Measurements from ENCODE around the gene ZFAND4. TPM values are rescaled to one million over a fixed set of nuclear protein-coding genes. Genes with fewer than 3 reads are reported as not detected.
"Not testable (repeated sequence)": the region's sequence is repeated elsewhere in the genome, so short reads cannot be mapped to it uniquely, and the experiment has no call there.

ZFAND4 gene
- total RNA-seq, 1 donor from 2014 or later: 11.1 TPM

DNA sequence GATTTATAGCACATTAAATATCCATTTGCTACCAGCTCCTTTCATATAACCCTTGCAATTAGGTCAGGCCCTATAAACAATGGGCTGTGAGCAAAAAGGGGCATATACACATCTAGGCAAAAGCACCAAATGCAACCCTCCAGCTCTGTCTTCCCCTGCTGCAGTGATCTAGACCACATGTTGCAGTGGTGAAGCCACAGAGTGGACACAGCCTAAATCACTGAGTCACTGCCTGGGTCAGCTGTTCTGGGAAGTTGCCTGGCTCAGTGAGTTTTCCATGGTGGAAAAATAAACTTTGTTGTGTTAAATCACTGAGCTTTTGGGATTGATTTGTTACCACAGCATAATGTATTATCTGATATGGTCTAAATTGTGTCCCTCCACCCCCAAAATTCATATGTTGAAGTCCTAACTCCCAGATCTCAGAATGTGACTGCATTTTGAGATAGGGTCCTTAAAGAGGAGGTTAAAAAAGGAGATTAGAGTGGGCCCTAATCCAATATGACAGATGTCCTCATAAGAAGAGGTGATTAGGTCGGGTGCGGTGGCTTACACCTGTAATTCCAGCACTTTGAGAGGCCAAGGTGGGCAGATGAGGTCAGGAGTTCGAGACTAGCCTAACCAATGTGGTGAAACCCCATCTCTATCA, 70.4 kb downstream of the ZFAND4 start:
- no peak for DNase-seq
- intact Hi-C loops (cut with micrococcal nuclease): no loop called here
- H3K4me1 ChIP-seq: peaks cover 6% of the 10 kb centered on the region
- no peak overlapping the region for H3K27ac ChIP-seq (replicated peaks)
- H3K36me3 ChIP-seq: no peaks in the 10 kb centered on the region
- H3K9me3 ChIP-seq (replicated peaks): no peaks in the 10 kb centered on the region
- TF ChIP-seq, protein P1, sequence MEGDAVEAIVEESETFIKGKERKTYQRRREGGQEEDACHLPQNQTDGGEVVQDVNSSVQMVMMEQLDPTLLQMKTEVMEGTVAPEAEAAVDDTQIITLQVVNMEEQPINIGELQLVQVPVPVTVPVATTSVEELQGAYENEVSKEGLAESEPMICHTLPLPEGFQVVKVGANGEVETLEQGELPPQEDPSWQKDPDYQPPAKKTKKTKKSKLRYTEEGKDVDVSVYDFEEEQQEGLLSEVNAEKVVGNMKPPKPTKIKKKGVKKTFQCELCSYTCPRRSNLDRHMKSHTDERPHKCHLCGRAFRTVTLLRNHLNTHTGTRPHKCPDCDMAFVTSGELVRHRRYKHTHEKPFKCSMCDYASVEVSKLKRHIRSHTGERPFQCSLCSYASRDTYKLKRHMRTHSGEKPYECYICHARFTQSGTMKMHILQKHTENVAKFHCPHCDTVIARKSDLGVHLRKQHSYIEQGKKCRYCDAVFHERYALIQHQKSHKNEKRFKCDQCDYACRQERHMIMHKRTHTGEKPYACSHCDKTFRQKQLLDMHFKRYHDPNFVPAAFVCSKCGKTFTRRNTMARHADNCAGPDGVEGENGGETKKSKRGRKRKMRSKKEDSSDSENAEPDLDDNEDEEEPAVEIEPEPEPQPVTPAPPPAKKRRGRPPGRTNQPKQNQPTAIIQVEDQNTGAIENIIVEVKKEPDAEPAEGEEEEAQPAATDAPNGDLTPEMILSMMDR (IDR thresholded peaks at IDR 0.05; ENCODE audit: borderline replicate concordance): no peak
- no peak overlapping the region for H3K4me3 ChIP-seq
- peaks cover 10% of the 10 kb centered on the region for H3K27me3 ChIP-seq (ENCODE audit: low read depth)

DNA sequence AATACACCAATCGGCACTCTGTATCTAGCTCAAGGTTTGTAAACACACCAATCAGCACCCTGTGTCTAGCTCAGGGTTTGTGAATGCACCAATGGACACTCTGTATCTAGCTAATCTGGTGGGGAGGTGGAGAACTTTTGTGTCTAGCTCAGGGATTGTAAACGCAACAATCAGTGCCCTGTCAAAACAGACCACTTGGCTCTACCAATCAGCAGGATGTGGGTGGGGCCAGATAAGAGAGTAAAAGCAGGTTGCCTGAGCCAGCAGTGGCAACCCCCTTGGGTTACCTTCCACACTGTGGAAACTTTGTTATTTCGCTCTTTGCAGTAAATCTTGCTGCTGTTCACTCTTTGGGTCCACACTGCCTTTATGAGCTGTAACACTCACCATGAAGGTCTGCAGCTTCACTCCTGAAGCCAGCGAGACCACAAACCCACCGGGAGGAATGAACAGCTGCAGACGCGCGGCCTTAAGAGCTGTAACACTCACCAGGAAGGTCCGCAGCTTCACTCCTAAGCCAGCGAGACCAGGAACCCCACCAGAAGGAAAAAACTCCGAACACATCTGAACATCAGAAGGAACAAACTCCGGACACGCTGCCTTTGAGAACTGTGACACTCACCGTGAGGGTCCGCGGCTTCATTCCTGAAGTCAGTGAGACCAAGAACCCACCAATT, 71.2 kb downstream of the ZFAND4 start:
- H3K27me3 ChIP-seq (ENCODE audit: low read depth); H3K27ac ChIP-seq (replicated peaks); H3K36me3 ChIP-seq; H3K4me1 ChIP-seq; intact Hi-C loops (cut with micrococcal nuclease); H3K9me3 ChIP-seq (replicated peaks); DNase-seq: not testable (repeated sequence)
- peak overlapping the region; percentile 61 for H3K4me3 ChIP-seq

DNA sequence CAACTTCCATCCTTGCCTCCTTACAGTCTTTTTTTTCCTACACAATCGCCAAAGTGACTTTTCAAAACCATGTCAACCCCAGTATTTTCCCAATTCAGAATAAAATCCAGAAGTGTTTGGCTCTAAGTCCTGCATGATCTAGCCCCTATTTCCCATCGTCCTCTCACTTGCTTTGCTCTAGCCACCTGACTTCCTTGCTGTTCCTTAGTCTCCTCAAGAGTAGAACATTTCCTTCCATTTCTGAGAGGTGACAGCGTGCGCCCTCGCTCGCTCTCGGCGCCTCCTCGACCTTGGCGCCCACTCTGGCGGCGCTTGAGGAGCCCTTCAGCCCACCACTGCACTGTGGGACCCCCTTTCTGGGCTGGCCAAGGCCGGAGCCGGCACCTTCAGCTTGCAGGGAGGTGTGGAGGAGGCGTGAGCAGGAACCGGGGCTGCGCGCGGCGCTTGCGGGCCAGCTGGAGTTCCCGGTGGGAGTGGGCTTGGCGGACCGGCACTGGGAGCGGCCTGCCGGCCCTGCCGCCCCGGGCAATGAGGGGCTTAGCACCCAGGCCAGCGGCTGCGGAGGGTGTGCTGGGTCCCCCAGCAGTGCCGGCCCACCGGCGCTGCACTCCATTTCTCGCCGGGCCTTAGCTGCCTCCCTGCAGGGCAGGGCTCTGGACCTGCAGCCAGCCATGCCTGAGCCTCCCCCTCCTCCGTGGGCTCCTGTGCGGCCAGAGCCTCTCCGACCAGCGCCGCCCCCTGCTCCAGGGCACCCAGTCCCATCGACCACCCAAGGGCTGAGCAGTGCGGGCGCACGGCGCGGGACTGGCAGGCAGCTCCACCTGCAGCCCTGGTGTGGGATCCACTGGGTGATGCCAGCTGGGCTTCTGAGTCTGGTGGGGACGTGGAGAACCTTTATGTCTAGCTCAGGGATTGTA, 72.0 kb downstream of the ZFAND4 start:
- H3K4me3 ChIP-seq: peak overlapping the region; percentile 61
- not testable (repeated sequence) for DNase-seq

DNA sequence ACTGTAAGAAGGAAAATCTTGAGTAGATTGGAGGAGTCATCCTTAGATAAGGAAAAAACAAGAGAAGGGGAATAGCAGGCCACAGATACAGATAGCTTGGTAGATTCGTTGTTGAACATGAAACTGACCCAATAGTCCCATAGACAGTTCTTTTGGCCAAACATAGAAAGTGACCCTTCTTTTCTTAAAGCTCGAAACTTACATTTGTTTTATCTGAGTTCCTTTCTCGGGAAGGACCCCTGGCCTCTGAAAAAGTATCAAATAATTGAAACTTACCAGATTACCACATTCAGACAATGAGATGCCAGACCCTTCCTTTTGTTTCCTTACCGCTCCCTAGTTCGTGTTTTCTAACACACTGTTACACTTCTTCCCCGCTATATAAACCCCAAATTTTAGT, 72.9 kb downstream of the ZFAND4 start:
- Histone ChIP-seq H3K4me3 (no peak overlapping the region), H3K27me3 (ENCODE audit: low read depth) (peaks cover 10% of the 10 kb centered on the region), H3K9me3 (replicated peaks) (no peaks in the 10 kb centered on the region), H3K36me3 (no peaks in the 10 kb centered on the region), H3K27ac (replicated peaks) (no peak overlapping the region), H3K4me1 (peaks cover 11% of the 10 kb centered on the region)
- DNase-seq: no peak
- intact Hi-C loops (cut with micrococcal nuclease): no loop called here
- TF ChIP-seq, protein P1 (IDR thresholded peaks at IDR 0.05; ENCODE audit: borderline replicate concordance): no peak

More for the DNA sequence above, 72.0 kb downstream of the ZFAND4 start:
- H3K36me3 ChIP-seq; H3K27ac ChIP-seq (replicated peaks); H3K4me1 ChIP-seq; H3K9me3 ChIP-seq (replicated peaks); H3K27me3 ChIP-seq (ENCODE audit: low read depth); intact Hi-C loops (cut with micrococcal nuclease): not testable (repeated sequence)

DNA sequence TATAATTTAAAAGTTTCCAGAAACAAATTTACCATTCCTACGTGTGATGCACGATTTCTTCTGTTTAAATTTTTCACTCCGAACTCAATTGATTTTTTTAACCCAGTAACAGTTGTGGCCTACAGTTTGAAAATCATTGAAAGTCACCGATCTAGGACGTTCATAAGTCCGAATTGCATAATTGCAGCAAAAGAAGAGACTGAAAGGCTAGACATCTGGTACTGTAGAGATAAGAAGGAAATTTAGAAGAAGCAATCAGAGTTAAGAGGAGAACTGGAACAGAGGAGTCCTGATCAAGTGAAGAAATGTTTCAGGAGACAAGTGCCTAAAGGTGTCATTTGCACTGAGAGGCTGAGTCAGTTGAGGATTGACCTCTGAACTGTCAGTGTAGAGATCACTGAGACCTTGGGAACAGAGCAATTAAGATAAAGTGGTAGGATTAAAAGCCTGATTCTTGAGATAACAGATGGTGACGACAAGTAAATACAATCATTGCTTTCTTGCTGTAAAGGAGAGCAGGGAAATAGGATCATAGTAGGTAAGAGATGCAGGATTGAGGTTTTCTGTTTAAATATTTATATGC, 73.5 kb downstream of the ZFAND4 start:
- no peaks in the 10 kb centered on the region for H3K9me3 ChIP-seq (replicated peaks)
- no peak overlapping the region for H3K27ac ChIP-seq (replicated peaks)
- H3K27me3 ChIP-seq (ENCODE audit: low read depth): peaks cover 10% of the 10 kb centered on the region
- H3K4me1 ChIP-seq: peaks cover 16% of the 10 kb centered on the region
- TF ChIP-seq, protein P1 (IDR thresholded peaks at IDR 0.05; ENCODE audit: borderline replicate concordance): no peak
- intact Hi-C loops (cut with micrococcal nuclease): no loop called here
- no peak overlapping the region for H3K4me3 ChIP-seq
- DNase-seq: no peak
- H3K36me3 ChIP-seq: no peaks in the 10 kb centered on the region

DNA sequence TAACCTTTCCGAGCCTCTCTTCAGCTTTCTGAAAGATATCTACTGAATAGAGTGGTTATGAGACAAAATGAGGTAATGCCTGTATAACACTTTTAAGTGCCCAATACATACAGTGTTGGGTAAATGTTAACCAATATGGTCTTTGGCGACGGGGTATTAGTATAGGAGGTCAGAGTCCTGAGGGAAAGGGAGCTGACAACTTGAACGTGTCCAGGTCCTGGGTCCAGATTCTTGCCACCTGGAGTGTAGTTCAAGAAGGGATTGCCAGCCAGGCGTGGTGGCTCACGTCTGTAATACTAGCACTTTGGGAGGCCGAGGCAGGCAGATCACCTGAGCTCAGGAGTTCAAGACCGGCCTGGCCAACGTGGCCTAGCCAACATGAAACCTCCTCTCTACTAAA, 76.0 kb downstream of the ZFAND4 start:
- Histone ChIP-seq H3K4me3 (no peak overlapping the region), H3K27me3 (ENCODE audit: low read depth) (peaks cover 10% of the 10 kb centered on the region), H3K36me3 (no peaks in the 10 kb centered on the region), H3K4me1 (peaks cover 40% of the 10 kb centered on the region), H3K27ac (replicated peaks) (no peak overlapping the region), H3K9me3 (replicated peaks) (no peaks in the 10 kb centered on the region)
- TF ChIP-seq, protein P1 (IDR thresholded peaks at IDR 0.05; ENCODE audit: borderline replicate concordance): no peak
- no peak for DNase-seq
- intact Hi-C loops (cut with micrococcal nuclease): no loop called here

Data from left ventricle myocardium inferior (tissue), 1 donor.